Measurements from ENCODE around the gene CDKN2B-AS1.

CDKN2B-AS1 gene

GRCh38 chr9:21969951-21970799 is 24.4 kb upstream of the CDKN2B-AS1 start:
- TF ChIP-seq CTCF (conservative IDR thresholded peaks at IDR 0.05; ENCODE audit: low read depth) = no peak
- peak overlapping the region; percentile 26 for H3K27ac ChIP-seq
- ChIA-PET CTCF (no interaction called here), POLR2A (ENCODE audit: low non-redundant PET) (interaction anchor here (0.6 kb wide), 1 partner anchor 215 kb away, joined by 5 read pairs; no protein-coding TSS in a partner anchor)
- no peak for DNase-seq (ENCODE audit: low spot score)

GRCh38 chr9:21970800-21971640 is 23.6 kb upstream of the CDKN2B-AS1 start:
- peak overlapping the region; percentile 26 for H3K27ac ChIP-seq
- TF ChIP-seq CTCF (conservative IDR thresholded peaks at IDR 0.05; ENCODE audit: low read depth) = no peak
- POLR2A ChIA-PET (ENCODE audit: low non-redundant PET) = interaction anchor here (0.6 kb wide), 1 partner anchor 216 kb away, joined by 5 read pairs; no protein-coding TSS in a partner anchor
- DNase-seq (ENCODE audit: low spot score) = no peak
- CTCF ChIA-PET = no interaction called here

GRCh38 chr9:21972361-21972760 is 22.2 kb upstream of the CDKN2B-AS1 start:
- POLR2A ChIA-PET (ENCODE audit: low non-redundant PET) = no interaction called here
- no peak for TF ChIP-seq CTCF (conservative IDR thresholded peaks at IDR 0.05; ENCODE audit: low read depth)
- CTCF ChIA-PET = interaction anchor here (0.6 kb wide), 1 partner anchor 35 kb away, joined by 6 read pairs; no protein-coding TSS in a partner anchor
- no peak for DNase-seq (ENCODE audit: low spot score)
- H3K27ac ChIP-seq = no peak overlapping the region

GRCh38 chr9:21974343-21974721 is 20.3 kb upstream of the CDKN2B-AS1 start:
- H3K27ac ChIP-seq = peak overlapping the region; percentile 96
- no peak for TF ChIP-seq CTCF (conservative IDR thresholded peaks at IDR 0.05; ENCODE audit: low read depth)
- POLR2A ChIA-PET (ENCODE audit: low non-redundant PET) = no interaction called here
- peak; percentile 55 for DNase-seq (ENCODE audit: low spot score)
- CTCF ChIA-PET = interaction anchor here (1.0 kb wide), 1 partner anchor 264 kb away, joined by 6 read pairs; no protein-coding TSS in a partner anchor

GRCh38 chr9:21974722-21975409 is 19.7 kb upstream of the CDKN2B-AS1 start:
- POLR2A ChIA-PET (ENCODE audit: low non-redundant PET) = no interaction called here
- peak; percentile 92 for DNase-seq (ENCODE audit: low spot score)
- CTCF ChIA-PET = interaction anchor here (1.0 kb wide), 1 partner anchor 264 kb away, joined by 6 read pairs; no protein-coding TSS in a partner anchor
- TF ChIP-seq CTCF (conservative IDR thresholded peaks at IDR 0.05; ENCODE audit: low read depth) = no peak
- H3K27ac ChIP-seq = peak overlapping the region; percentile 96
